Mesothelial cell of epicardium (in vitro differentiated cells): ENCODE data around the gene EXOC3L4. TPM values are rescaled to one million over a fixed set of nuclear protein-coding genes. Genes with fewer than 3 reads are reported as not detected.

Experiments used
- DNase-seq, 2 experiments: peaks; one replicate each; pipeline ENCODE4 v3.0.0; 2021; ENCODE audit warnings: low spot score in 2 of 2; ENCODE audit not compliant: unreplicated experiment in 2 of 2
- H3K27ac Mint-ChIP-seq: 2 replicates; pipeline ENCODE4 v1.8.0; 2021; ENCODE audit warnings: mixed read lengths
- H3K27me3 Mint-ChIP-seq: 2 replicates; pipeline ENCODE4 v1.8.0; 2021; ENCODE audit warnings: low read depth, mixed read lengths
- H3K36me3 Mint-ChIP-seq: 2 replicates; pipeline ENCODE4 v1.8.0; 2021; ENCODE audit warnings: mixed read lengths
- H3K4me1 Mint-ChIP-seq: 2 replicates; pipeline ENCODE4 v1.8.0; 2021; ENCODE audit warnings: mixed read lengths
- H3K4me3 Mint-ChIP-seq: 2 replicates; pipeline ENCODE4 v1.8.0; 2021; ENCODE audit warnings: mild to moderate bottlenecking, moderate library complexity, mixed read lengths
- H3K9me3 Mint-ChIP-seq: 2 replicates; pipeline ENCODE4 v1.8.0; 2021; ENCODE audit warnings: mixed read lengths
- CTCF ChIP-seq: fragments of 200-600 bp; sonication (generic); IDR thresholded peaks from one replicate; pipeline ENCODE4 v1.5.0; 2021; ENCODE audit warnings: antibody characterized with exemption; ENCODE audit not compliant: unreplicated experiment
- total RNA-seq: library from RNA; stranded (reverse); gene quantifications from 3 replicates; pipeline ENCODE4 v1.2.1, GENCODE V29; 2021

The EXOC3L4 gene
- total RNA-seq, 1 donor from 2014 or later = not detected

GRCh38 chr14:103072595-103073366, 21.7 kb upstream of the EXOC3L4 start:
- DNase-seq = no peak
- H3K27me3 Mint-ChIP-seq = no peaks in the 10 kb centered on the region

GRCh38 chr14:103073367-103073875, 21.1 kb upstream of the EXOC3L4 start:
- H3K4me1 Mint-ChIP-seq = no peaks in the 10 kb centered on the region
- no peak overlapping the region for H3K27ac Mint-ChIP-seq
- no peaks in the 10 kb centered on the region for H3K9me3 Mint-ChIP-seq
- no peaks in the 10 kb centered on the region for H3K36me3 Mint-ChIP-seq
- no peak for TF ChIP-seq CTCF
- no peaks in the 10 kb centered on the region for H3K27me3 Mint-ChIP-seq
- DNase-seq = no peak
- H3K4me3 Mint-ChIP-seq = no peak overlapping the region

More at GRCh38 chr14:103072595-103073366, 21.7 kb upstream of the EXOC3L4 start:
- no peak overlapping the region for H3K4me3 Mint-ChIP-seq
- no peaks in the 10 kb centered on the region for H3K36me3 Mint-ChIP-seq
- no peak for TF ChIP-seq CTCF
- no peaks in the 10 kb centered on the region for H3K4me1 Mint-ChIP-seq
- H3K9me3 Mint-ChIP-seq = no peaks in the 10 kb centered on the region
- H3K27ac Mint-ChIP-seq = no peak overlapping the region

GRCh38 chr14:103073876-103074728, 20.4 kb upstream of the EXOC3L4 start:
- Mint-ChIP-seq H3K27ac (no peak overlapping the region), H3K9me3 (no peaks in the 10 kb centered on the region), H3K36me3 (no peaks in the 10 kb centered on the region), H3K4me3 (no peak overlapping the region), H3K27me3 (no peaks in the 10 kb centered on the region), H3K4me1 (no peaks in the 10 kb centered on the region)
- TF ChIP-seq CTCF = no peak
- DNase-seq = no peak

- H3K9me3 Mint-ChIP-seq = no peaks in the 10 kb centered on the region
- DNase-seq = no peak
- no peaks in the 10 kb centered on the region for H3K36me3 Mint-ChIP-seq
- H3K4me1 Mint-ChIP-seq = no peaks in the 10 kb centered on the region
- no peak for TF ChIP-seq CTCF
- no peaks in the 10 kb centered on the region for H3K27me3 Mint-ChIP-seq
- peak overlapping the region; percentile 12 for H3K4me3 Mint-ChIP-seq
- no peak overlapping the region for H3K27ac Mint-ChIP-seq
Measured at GRCh38 chr14:103074729-103075367, 19.7 kb upstream of the EXOC3L4 start.

GRCh38 chr14:103078420-103078749, 16.1 kb upstream of the EXOC3L4 start:
- no peaks in the 10 kb centered on the region for H3K36me3 Mint-ChIP-seq
- peak; percentile 72 for TF ChIP-seq CTCF
- no peaks in the 10 kb centered on the region for H3K9me3 Mint-ChIP-seq
- no peak overlapping the region for H3K27ac Mint-ChIP-seq
- H3K4me1 Mint-ChIP-seq = no peaks in the 10 kb centered on the region
- DNase-seq = peak; percentile 70 to 78
- H3K27me3 Mint-ChIP-seq = no peaks in the 10 kb centered on the region
- no peak overlapping the region for H3K4me3 Mint-ChIP-seq
